ENCODE results near the gene PDLIM5.
"Not testable (repeated sequence)": the region's sequence is repeated elsewhere in the genome, so short reads cannot be mapped to it uniquely, and the experiment has no call there.

Gene PDLIM5

GRCh38 chr4:94451695-94452475 is at the start of gene PDLIM5:
Gene PDLIM5, plus strand, starts transcription at chr4:94451942. Its CDS starts 3,347 bp downstream, at chr4:94455289.
- DNase-seq (ENCODE audit: low read depth): peak; percentile 85

- not testable (repeated sequence) for DNase-seq (ENCODE audit: low read depth)
Observed at GRCh38 chr4:94402439-94402838, 49.3 kb upstream of the PDLIM5 start.

GRCh38 chr4:94403751-94404150 is 48.0 kb upstream of the PDLIM5 start:
- no peak for DNase-seq (ENCODE audit: low read depth)

DNA sequence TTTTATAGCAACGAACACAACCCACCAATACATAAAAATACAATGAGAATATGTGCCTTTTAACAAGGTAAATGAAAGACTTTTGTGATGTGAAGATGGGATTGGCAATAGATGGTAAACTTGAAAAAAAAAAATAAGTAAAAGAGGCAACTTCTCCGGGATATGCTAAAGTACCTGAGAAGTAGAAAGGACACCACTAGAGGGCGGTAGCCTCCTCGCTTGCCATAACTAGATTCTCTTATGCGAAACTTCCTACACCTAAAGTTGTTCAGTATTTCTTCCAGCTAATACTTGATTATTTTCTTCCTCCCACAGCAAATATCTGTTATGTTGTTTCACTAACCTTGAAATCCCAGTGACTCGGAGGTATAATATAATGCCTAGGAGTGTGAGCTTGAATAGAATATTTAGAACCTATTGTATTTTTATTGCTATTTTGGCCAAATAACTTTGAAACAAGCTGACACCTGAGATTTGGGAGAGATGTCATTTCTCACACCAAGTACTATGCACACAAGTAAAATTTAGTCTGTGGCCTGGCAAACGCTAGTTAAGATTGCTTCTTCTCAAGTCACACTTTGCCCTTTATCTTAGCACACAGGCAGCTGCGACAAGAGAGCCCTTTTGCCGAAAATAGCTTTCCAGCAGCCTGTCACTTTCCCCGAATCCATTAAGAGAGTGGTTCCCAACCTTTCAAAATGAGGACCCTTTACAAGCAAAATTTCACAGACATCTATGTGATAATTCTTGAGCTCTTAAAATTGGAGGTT is 44.9 kb upstream of the PDLIM5 start:
- DNase-seq (ENCODE audit: low read depth): peak; percentile 23

GRCh38 chr4:94407846-94408245 is 43.9 kb upstream of the PDLIM5 start:
- no peak for DNase-seq (ENCODE audit: low read depth)

GRCh38 chr4:94408549-94409374 is 43.0 kb upstream of the PDLIM5 start:
- no peak for DNase-seq (ENCODE audit: low read depth)

GRCh38 chr4:94409375-94409679 is 42.4 kb upstream of the PDLIM5 start:
- no peak for DNase-seq (ENCODE audit: low read depth)

DNA sequence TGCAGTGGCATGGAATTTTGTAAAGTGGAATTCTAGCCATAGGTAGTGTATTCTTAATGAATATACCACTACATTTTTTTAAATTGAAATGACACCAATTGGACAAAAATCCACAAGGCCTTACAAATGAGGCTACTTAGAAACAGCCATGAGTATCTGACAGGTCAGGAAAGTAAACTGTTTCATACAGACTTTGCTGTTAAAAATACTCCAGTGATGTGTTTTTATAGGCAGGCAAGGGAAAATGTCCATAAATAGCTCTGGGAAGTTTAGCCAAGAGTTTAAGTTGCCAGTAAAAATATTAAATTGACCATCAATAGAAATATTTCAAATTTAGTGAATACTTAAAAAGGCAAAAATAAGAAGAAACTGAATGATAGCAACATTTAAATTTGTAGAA is 41.8 kb upstream of the PDLIM5 start:
- no peak for DNase-seq (ENCODE audit: low read depth)

DNA sequence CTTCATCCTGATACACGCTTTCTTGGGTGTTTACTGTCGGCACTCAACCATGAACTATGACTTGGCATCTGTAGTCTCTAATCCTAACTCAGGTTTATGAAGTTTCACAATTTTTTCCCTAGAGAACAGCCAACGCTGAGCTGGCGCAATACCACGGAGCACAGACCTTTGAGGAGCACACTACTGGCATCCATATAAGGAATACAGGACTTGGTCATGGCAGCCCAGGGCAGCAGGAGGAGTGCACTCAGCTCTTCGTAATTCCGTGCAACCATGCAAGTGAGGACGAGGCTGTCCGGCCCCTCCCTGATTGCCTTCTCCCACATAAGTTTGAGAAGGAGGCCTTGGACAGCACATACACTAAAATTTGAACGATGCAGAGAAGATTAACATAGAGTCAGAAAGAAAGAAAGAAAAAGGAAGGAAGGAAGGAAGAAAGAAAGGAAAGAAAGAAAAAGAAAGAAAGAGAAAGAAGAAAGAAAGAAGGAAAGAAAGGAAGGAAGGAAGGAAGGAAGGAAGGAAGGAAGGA is 41.0 kb upstream of the PDLIM5 start:
- DNase-seq (ENCODE audit: low read depth): no peak

DNA sequence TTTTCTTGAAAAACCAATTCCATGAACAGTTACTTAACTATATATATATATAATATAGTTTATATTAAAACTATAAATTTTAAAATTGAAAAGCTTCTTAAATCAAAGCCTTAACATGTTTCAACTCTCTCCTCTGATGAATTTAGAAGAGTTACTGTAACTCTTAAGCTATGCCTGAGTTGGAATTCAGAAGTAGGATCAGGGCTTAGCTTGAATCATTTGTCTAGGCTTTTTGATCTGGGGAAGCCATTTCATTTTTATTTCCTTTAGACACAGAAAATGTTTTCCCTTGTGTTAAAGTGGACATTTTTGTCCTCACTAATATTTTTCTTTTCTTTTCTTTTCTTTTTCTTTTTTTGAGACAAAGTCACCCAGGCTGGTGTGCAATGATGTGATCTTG is 40.4 kb upstream of the PDLIM5 start:
- no peak for DNase-seq (ENCODE audit: low read depth)

DNA sequence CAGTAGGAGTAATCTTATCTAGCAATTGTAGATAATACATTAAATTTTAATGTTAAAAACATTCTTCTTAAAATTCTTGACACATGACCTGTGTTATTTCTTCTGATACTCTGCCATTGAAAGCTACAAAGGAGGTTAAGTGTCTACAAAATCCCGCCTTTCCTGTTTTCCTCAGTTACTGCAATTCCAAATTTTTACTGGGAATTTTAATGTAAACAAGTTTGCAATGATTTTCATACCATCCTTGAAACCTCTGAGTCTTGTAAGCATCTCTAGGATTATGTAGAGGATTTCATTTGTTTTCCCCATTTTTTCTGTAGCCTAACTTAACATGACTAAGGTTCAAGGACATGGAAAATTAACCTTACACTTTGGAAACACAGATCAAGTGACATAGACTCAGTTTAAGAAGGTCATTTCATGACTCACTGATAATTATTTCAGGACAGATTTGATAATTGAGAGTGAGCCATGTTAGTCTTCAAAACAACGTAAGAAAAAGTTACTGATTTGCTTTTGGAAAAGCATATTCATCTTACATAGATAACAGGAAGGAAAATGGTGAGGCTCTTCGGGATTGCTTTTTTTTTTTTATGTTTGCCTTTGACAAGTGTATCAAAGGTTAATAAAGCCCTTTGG is 39.6 kb upstream of the PDLIM5 start:
- no peak for DNase-seq (ENCODE audit: low read depth)

DNA sequence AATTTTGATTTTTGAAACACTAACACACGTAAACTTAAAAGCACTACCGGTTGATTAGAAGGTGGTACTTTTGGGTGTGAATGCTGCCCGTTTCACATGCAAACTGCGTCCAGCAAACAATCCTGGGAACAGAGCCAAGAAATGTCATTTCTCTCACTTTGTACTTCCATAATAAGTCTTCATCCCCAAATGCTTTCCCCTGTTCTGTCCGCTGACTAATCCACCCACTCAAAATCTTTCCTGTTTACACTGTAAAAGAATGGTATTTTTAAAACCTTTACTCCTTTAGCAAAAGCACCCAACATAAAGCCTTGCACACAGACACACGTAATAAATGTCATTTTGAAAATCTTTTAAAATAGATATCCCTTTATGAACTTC is 39.1 kb upstream of the PDLIM5 start:
- DNase-seq (ENCODE audit: low read depth): no peak

DNA sequence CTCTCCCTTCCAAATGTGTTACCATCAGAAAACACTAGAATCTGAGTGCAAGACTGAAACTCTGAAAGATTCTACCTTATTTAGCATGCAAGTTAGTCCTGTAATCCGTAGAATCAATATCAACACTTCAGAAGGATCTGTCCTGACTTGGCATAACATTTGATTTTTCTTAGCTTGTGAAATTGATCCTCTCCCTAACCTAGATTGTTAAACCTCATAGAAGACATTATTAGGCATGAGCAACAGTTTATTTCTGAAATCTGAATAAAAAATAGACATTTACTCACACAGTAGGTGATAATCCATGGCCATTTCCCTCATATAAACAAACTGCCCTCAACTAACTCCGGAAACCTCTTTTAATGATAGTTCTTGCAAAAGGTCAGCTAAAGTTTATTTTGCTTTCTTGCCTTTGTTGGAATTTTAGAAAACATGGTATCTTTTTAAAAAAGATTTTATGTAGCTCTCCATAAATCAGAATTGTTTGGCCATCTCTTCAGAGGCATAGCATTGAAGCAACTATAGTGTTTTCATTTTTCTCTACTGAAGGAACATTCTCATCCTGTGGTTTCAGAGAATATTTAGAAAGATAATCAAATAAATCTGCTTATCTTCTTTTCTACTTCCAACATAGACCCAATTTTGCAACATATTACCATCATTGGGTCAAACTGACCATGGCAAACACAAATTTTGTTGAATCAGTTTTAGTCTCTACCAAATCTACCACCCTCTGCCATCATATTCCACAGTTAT is 38.5 kb upstream of the PDLIM5 start:
- no peak for DNase-seq (ENCODE audit: low read depth)

DNA sequence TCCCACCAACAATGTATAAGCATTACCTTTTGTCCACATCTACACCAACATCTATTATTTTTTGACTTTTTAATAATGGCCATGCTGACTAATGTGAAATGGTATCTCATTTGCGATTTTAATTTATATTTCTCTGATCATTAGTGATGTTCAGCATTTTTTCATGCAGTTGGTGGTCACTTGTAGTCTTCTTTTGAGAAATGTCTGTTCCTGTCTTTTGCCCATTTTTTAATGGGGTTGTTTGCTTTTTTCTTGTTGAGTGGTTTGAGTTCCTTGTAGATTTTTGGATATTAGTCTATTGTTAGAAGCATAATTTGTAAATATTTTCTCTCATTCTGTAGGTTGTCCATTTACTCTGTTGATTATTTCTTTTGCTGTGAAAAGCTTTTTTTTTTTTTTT is 36.8 kb upstream of the PDLIM5 start:
- no peak for DNase-seq (ENCODE audit: low read depth)

DNA sequence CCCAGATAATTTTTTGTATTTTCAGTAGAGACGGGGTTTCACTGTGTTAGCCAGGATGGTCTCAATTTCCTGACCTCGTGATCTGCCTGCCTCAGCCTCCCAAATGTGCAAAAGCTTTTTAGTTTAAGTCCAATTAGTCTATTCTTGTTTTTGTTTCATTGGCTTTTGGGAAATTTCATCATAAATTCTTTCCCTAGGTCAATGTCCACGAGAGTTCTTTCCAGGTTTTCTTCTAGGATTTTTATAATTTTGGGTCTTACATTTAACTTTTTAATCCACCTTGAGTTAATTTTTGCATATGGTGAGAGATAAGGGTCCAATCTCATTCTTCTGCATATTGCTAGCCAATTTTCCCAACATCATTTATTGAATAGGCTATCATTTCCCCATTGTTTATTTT is 36.3 kb upstream of the PDLIM5 start:
- DNase-seq (ENCODE audit: low read depth): no peak

- DNase-seq (ENCODE audit: low read depth): no peak
Observed at GRCh38 chr4:94416335-94416734, 35.4 kb upstream of the PDLIM5 start.

- no peak for DNase-seq (ENCODE audit: low read depth)
Observed at GRCh38 chr4:94416981-94417380, 34.8 kb upstream of the PDLIM5 start.

- DNase-seq (ENCODE audit: low read depth): no peak
Observed at GRCh38 chr4:94419549-94419948, 32.2 kb upstream of the PDLIM5 start.

GRCh38 chr4:94419956-94420355 is 31.8 kb upstream of the PDLIM5 start:
- no peak for DNase-seq (ENCODE audit: low read depth)

GRCh38 chr4:94420356-94420755 is 31.4 kb upstream of the PDLIM5 start:
- DNase-seq (ENCODE audit: low read depth): no peak

DNA sequence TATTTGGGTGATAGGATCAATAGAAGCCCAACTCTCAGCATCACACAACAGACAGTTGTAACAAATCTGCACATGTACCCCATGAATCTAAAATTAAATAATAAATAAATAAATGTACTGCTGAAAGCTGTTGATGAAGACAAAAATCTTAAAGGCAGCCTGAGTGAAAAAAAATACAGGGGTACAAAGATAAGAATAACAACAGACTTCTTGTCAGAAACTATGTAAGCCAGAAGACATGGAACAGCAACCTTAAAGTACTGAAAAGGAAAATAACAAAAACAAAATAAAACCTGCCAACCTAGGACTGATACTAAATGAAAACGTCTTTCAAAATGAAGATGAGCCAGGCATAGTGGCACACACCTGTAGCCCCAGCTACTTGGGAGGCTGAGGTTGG is 25.0 kb upstream of the PDLIM5 start:
- no peak for DNase-seq (ENCODE audit: low read depth)

Measured in activated T-cell treated with anti-CD3 and anti-CD28 coated beads for 24 hours (primary cell).